ENCODE results near the gene MOV10L1.

The MOV10L1 gene

GRCh38 chr22:50205781-50206569, 116.2 kb downstream of the MOV10L1 start:
- no peak for DNase-seq

GRCh38 chr22:50206599-50206998, 116.8 kb downstream of the MOV10L1 start:
- no peak for DNase-seq

- no peak for DNase-seq
These were observed 117.8 kb downstream of the MOV10L1 start for GRCh38 chr22:50207383-50208140.

GRCh38 chr22:50208430-50208938, 118.7 kb downstream of the MOV10L1 start:
- no peak for DNase-seq

- no peak for DNase-seq
These were observed 119.4 kb downstream of the MOV10L1 start for GRCh38 chr22:50208939-50209892.

GRCh38 chr22:50209893-50210292, 120.1 kb downstream of the MOV10L1 start:
- peak; percentile 59 for DNase-seq

- no peak for DNase-seq
These were observed 120.8 kb downstream of the MOV10L1 start for GRCh38 chr22:50210378-50211139.

- no peak for DNase-seq
These were observed 121.3 kb downstream of the MOV10L1 start for GRCh38 chr22:50211147-50211546.
